H1 (cell line): Measurements from ENCODE around the gene PML. TPM values are rescaled to one million over a fixed set of nuclear protein-coding genes. Genes with fewer than 3 reads are reported as not detected.

Experiments
- CTCF ChIA-PET: fragments of 300-600 bp; sonication (Branson Sonifier 250); formaldehyde crosslinking; loops from one replicate; lab custom pipeline; 2021; ENCODE audit not compliant: partially characterized antibody; lab: Charles Lee
- POLR2A ChIA-PET: fragments of 300-600 bp; sonication (Branson Sonifier 250); formaldehyde crosslinking; loops from one replicate; lab custom pipeline; 2021; ENCODE audit warnings: inconsistent platforms; ENCODE audit not compliant: partially characterized antibody; lab: Charles Lee
- DNase-seq, 2 experiments: peaks; one replicate each; pipeline versions ENCODE4 v3.0.0 to v3.0.0-alpha.2; 2010 to 2022; ENCODE audit warnings: low spot score in 2 of 2, low read depth in 1 of 2, mixed read lengths in 1 of 2
- FAIRE-seq: peaks from 2 replicates; lab custom pipeline; 2011; peaks lifted over from hg19 to GRCh38; lab: Jason Lieb, UNC
- H2AFZ ChIP-seq: 2 replicates; pipeline ENCODE4 v1.8.1; 2012; ENCODE audit warnings: low read length, inconsistent platforms
- H2AK5ac ChIP-seq: 2 replicates; pipeline ENCODE4 v1.6.1; 2013; ENCODE audit warnings: low read depth, low read length
- H2BK120ac ChIP-seq: replicated peaks from 2 replicates; pipeline ENCODE3; 2013; ENCODE audit warnings: low read depth, low read length, inconsistent platforms
- H2BK12ac ChIP-seq: 2 replicates; pipeline ENCODE4 v1.6.1; 2013; ENCODE audit warnings: low read depth, low read length
- H2BK15ac ChIP-seq: 2 replicates; pipeline ENCODE4 v1.6.1; 2013; ENCODE audit warnings: low read length
- H2BK20ac ChIP-seq: 2 replicates; pipeline ENCODE4 v1.6.1; 2013; ENCODE audit warnings: low read length
- H2BK5ac ChIP-seq: 2 replicates; pipeline ENCODE4 v1.6.1; 2013; ENCODE audit warnings: low read depth, low read length
- H3K14ac ChIP-seq: 2 replicates; pipeline ENCODE4 v1.6.1; 2013; ENCODE audit warnings: inconsistent platforms; ENCODE audit not compliant: insufficient read length
- H3K18ac ChIP-seq: 2 replicates; pipeline ENCODE4 v1.6.1; 2013; ENCODE audit warnings: low read length; ENCODE audit errors: extremely low read depth
- H3K23ac ChIP-seq: 2 replicates; pipeline ENCODE4 v1.6.1; 2013; ENCODE audit warnings: inconsistent platforms; ENCODE audit not compliant: insufficient read length
- H3K23me2 ChIP-seq: 2 replicates; pipeline ENCODE4 v1.6.1; 2013; ENCODE audit warnings: low read depth, low read length
- H3K27ac ChIP-seq: 2 replicates; pipeline ENCODE4 v1.6.1; 2011; ENCODE audit warnings: low read depth, low read length, inconsistent platforms
- H3K27me3 ChIP-seq, 4 experiments: replicated peaks in 1 of 4; 1 replicate in 1 of 4; 2 replicates in 3 of 4; pipeline versions ENCODE4 v1.6.1 to v1.8.1; 2011 to 2013; ENCODE audit warnings: low read length in 3 of 4, mild to moderate bottlenecking in 3 of 4, inconsistent platforms in 2 of 4, mixed read lengths in 2 of 4, moderate library complexity in 1 of 4; ENCODE audit not compliant: control insufficient read depth in 3 of 4, insufficient read depth in 3 of 4; ENCODE audit errors: extremely low read depth in 1 of 4
- H3K36me3 ChIP-seq, 4 experiments: 2 replicates each; pipeline versions ENCODE4 v1.6.1 to v1.8.1; 2011 to 2013; ENCODE audit warnings: mild to moderate bottlenecking in 4 of 4, low read length in 3 of 4, moderate library complexity in 2 of 4, control low read depth in 1 of 4, inconsistent platforms in 1 of 4; ENCODE audit not compliant: insufficient read depth in 4 of 4, control insufficient read depth in 2 of 4
- H3K4ac ChIP-seq: replicated peaks from 2 replicates; pipeline ENCODE3; 2013; ENCODE audit warnings: low read length, low read depth, mixed read lengths, inconsistent platforms; ENCODE audit not compliant: insufficient read length
- H3K4me1 ChIP-seq, 4 experiments: replicated peaks in 1 of 4; 1 replicate in 1 of 4; 2 replicates in 3 of 4; pipeline versions ENCODE4 v1.6.1 to v1.8.1; 2011 to 2013; ENCODE audit warnings: low read length in 3 of 4, inconsistent platforms in 2 of 4, mixed read lengths in 1 of 4; ENCODE audit not compliant: insufficient read depth in 4 of 4, control insufficient read depth in 3 of 4
- H3K4me2 ChIP-seq, 2 experiments: 2 replicates each; pipeline versions ENCODE4 v1.6.1 to v1.8.1; 2011 to 2013; ENCODE audit warnings: low read depth in 2 of 2, low read length in 2 of 2, control low read depth in 1 of 2, inconsistent platforms in 1 of 2, mild to moderate bottlenecking in 1 of 2; ENCODE audit not compliant: insufficient read depth in 1 of 2
- H3K4me3 ChIP-seq, 4 experiments: fragments of 200-600, 300-600 bp in 1 of 4; sonication (generic), shearing (Covaris generic), sonication (Bioruptor Twin) in 1 of 4; 2 replicates each; pipeline versions ENCODE4 v1.5.1 to v1.8.1; 2011 to 2016; ENCODE audit warnings: low read length in 4 of 4, low read depth in 3 of 4, control low read depth in 2 of 4, inconsistent platforms in 2 of 4, mild to moderate bottlenecking in 2 of 4, mixed read lengths in 1 of 4, moderate library complexity in 1 of 4; ENCODE audit not compliant: insufficient read depth in 2 of 4; ENCODE audit errors: extremely low read depth in 1 of 4
- H3K56ac ChIP-seq: replicated peaks from 2 replicates; pipeline ENCODE3; 2013; ENCODE audit warnings: low read depth, mild to moderate bottlenecking, mixed read lengths, low read length, inconsistent platforms; ENCODE audit not compliant: insufficient read length
- H3K79me1 ChIP-seq: 2 replicates; pipeline ENCODE4 v1.6.1; 2013; ENCODE audit warnings: low read depth, low read length, control low read depth
- H3K79me2 ChIP-seq, 2 experiments: 2 replicates each; pipeline versions ENCODE4 v1.6.1 to v1.8.1; 2012 to 2013; ENCODE audit warnings: low read length in 2 of 2, mild to moderate bottlenecking in 2 of 2, inconsistent platforms in 1 of 2; ENCODE audit not compliant: insufficient read depth in 2 of 2, control insufficient read depth in 1 of 2
- H3K9ac ChIP-seq, 4 experiments: replicated peaks in 1 of 4; 1 replicate in 1 of 4; 2 replicates in 3 of 4; pipeline versions ENCODE4 v1.6.1 to v1.8.1; 2011 to 2013; ENCODE audit warnings: low read depth in 3 of 4, low read length in 3 of 4, control low read depth in 2 of 4, mild to moderate bottlenecking in 2 of 4, moderate library complexity in 2 of 4, inconsistent platforms in 1 of 4; ENCODE audit errors: extremely low read depth in 1 of 4
- H3K9me3 ChIP-seq, 2 experiments: 2 replicates each; pipeline versions ENCODE4 v1.6.1 to v1.8.1; 2012 to 2013; ENCODE audit warnings: mild to moderate bottlenecking in 2 of 2, moderate library complexity in 2 of 2, control low read depth in 1 of 2, inconsistent platforms in 1 of 2, low read depth in 1 of 2, low read length in 1 of 2, mixed read lengths in 1 of 2; ENCODE audit not compliant: insufficient read depth in 2 of 2
- H4K20me1 ChIP-seq, 2 experiments: replicated peaks in 1 of 2; 2 replicates each; pipeline versions ENCODE3 to v1.8.1; 2011 to 2013; ENCODE audit warnings: inconsistent platforms in 2 of 2, low read length in 2 of 2, mild to moderate bottlenecking in 1 of 2; ENCODE audit not compliant: insufficient read depth in 2 of 2, control insufficient read depth in 1 of 2
- H4K5ac ChIP-seq: 2 replicates; pipeline ENCODE4 v1.6.1; 2013; ENCODE audit warnings: low read length, low read depth, mixed read lengths, inconsistent platforms; ENCODE audit not compliant: insufficient read length
- H4K8ac ChIP-seq: 2 replicates; pipeline ENCODE4 v1.8.0; 2013; ENCODE audit warnings: mild to moderate bottlenecking, moderate library complexity, low read length, inconsistent platforms; ENCODE audit not compliant: insufficient read depth; ENCODE audit errors: extremely low read depth
- H4K91ac ChIP-seq: replicated peaks from 2 replicates; pipeline ENCODE3; 2013; ENCODE audit warnings: low read length, mixed read lengths, inconsistent platforms; ENCODE audit not compliant: insufficient read length
- CHD2 ChIP-seq: IDR thresholded peaks from 2 replicates; pipeline ENCODE4 v1.6.1; 2012; ENCODE audit warnings: low read length, improper control_type of control experiment
- CREB1 ChIP-seq: IDR thresholded peaks from 2 replicates; pipeline ENCODE4 v1.6.1; 2012; ENCODE audit warnings: inconsistent platforms
- CTBP2 ChIP-seq: IDR thresholded peaks from 2 replicates; pipeline ENCODE4 v1.7.0; 2011; ENCODE audit warnings: borderline replicate concordance, mild to moderate bottlenecking, moderate library complexity, mixed read lengths, low read length; ENCODE audit not compliant: insufficient read depth, insufficient read length
- FOSL1 ChIP-seq: IDR thresholded peaks from 2 replicates; pipeline ENCODE4 v1.6.1; 2011; ENCODE audit warnings: mild to moderate bottlenecking, low read depth, low read length, moderate library complexity; ENCODE audit not compliant: insufficient read depth
- GTF2F1 ChIP-seq: IDR thresholded peaks from 2 replicates; pipeline ENCODE4 v1.6.1; 2012; ENCODE audit warnings: low read depth, low read length, improper control_type of control experiment, borderline replicate concordance
- ZNF274 ChIP-seq: IDR thresholded peaks from 2 replicates; pipeline ENCODE4 v1.7.0; 2012; ENCODE audit warnings: low read length, borderline replicate concordance; ENCODE audit errors: extremely low read depth
- WGBS, 2 experiments: shearing (Covaris generic) in 1 of 2; methylation state at CpG; one replicate each; pipeline versions ENCODE4 v1.1.6 to v1.1.7; 2013 to 2015; ENCODE audit warnings: low lambda C conversion rate in 2 of 2, mixed read lengths in 2 of 2, inconsistent platforms in 1 of 2, low coverage in 1 of 2, missing lambda C conversion rate in 1 of 2; ENCODE audit not compliant: insufficient replicate concordance in 2 of 2, insufficient coverage in 1 of 2, insufficient read length in 1 of 2; ENCODE audit errors: extremely low coverage in 1 of 2, missing lambda C conversion rate in 1 of 2; 5-methylcytosine and 5-hydroxymethylcytosine counted together
- polyA plus RNA-seq, 7 experiments: library from polyadenylated mRNA; depleted of rRNA in 3 of 7; stranded (reverse) in 5 of 7; unstranded in 2 of 7; fragments of >200 nt in 5 of 7; fragments of 200-250 nt in 2 of 7; gene quantifications; 1 replicate in 5 of 7; 2 replicates in 1 of 7; 4 replicates in 1 of 7; pipeline versions ENCODE4 v1.2.1 to v1.2.3, GENCODE V29; 2011 to 2013; ENCODE audit warnings: missing spikeins in 2 of 7, mixed read lengths in 2 of 7
- total RNA-seq: library from RNA; stranded (reverse); fragmentation: NEBNext Ultra II Directional; extraction: Animal tissue kit (Norgen Biotek cat#: 25700); gene quantifications from 2 replicates; pipeline ENCODE4 v1.2.1, GENCODE V29; 2021

PML gene
- total and polyA plus RNA-seq, 2 of the 8 experiments (the other 6 are each of a cell fraction or from before 2014, with no cell fraction given), result 14.9 to 30.3 TPM

DNA sequence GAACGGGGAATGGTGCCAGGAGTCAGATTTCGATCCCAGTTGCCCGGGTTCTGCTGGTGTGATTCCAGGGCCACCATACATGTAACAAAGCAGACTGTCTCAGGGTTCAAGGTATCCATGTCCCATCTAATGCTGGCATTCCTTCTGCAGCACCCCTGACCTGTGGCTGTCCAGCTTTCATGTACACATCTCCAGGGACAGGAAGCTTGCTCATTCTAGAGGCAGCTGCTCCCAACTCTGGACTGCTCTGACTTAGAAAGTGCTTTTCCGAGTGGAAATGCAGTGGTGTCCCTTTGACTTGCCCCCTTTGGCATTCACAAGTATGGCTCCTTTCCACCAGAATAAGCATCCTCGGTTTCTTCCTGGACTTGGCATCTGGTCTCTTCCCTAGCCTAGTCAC lies 30.9 kb downstream of the PML start:
- H4K8ac ChIP-seq, result no peak overlapping the region
- POLR2A ChIA-PET, result interaction anchor here (1.5 kb wide), 1 partner anchor 31 kb away, joined by 3 read pairs; the partner anchor contains the start of gene PML
- no peak for FAIRE-seq

More for the DNA sequence above, 30.9 kb downstream of the PML start:
- Histone ChIP-seq H3K23ac (no peak overlapping the region), H2BK5ac (no peak overlapping the region), H3K9ac (no peak overlapping the region), H2BK120ac (no peak overlapping the region), H4K91ac (no peak overlapping the region), H3K79me1 (no peaks in the 10 kb centered on the region), H2BK20ac (no peak overlapping the region), H3K36me3 (peaks cover 0 to 11% (median 5%) of the 10 kb centered on the region in 4 experiments; a peak in 6 of 8 replicates), H3K27ac (0 out of 2 replicates have a peak overlapping the region, but pooled peaks have one; percentile 38), H3K27me3 (no peaks in the 10 kb centered on the region), H3K9me3 (no peaks in the 10 kb centered on the region), H3K56ac (no peak overlapping the region), H3K4ac (no peak overlapping the region), H4K20me1 (peaks cover 0 to 5% of the 10 kb centered on the region in 2 experiments), H3K4me2 (no peak overlapping the region), H3K79me2 (no peaks in the 10 kb centered on the region), H4K5ac (no peak overlapping the region), H3K14ac (no peak overlapping the region), H3K4me1 (no peaks in the 10 kb centered on the region), H2AK5ac (no peak overlapping the region), H2BK12ac (no peak overlapping the region), H3K18ac (no peak overlapping the region), H3K4me3 (no peak overlapping the region), H2AFZ (no peak overlapping the region), H3K23me2 (no peaks in the 10 kb centered on the region), H2BK15ac (no peak overlapping the region)
- DNase-seq, result no peak
- CTCF ChIA-PET, result interaction anchor here (2.0 to 4.5 kb wide), 4 partner anchors 10 to 31 kb away, joined by 5 to 32 read pairs (median 8); partner anchors contain the start of gene PML
- 91% methylated on average over 5 of the region's 5 CpGs; no CpG with 5 or more reads in 1 of the 2 experiments for WGBS, 2 experiments
- no peak for TF ChIP-seq GTF2F1
- TF ChIP-seq ZNF274, result no peak
- TF ChIP-seq CREB1, result no peak
- no peak for TF ChIP-seq FOSL1
- no peak for TF ChIP-seq CHD2
- TF ChIP-seq CTBP2, result no peak
